CD4-positive, alpha-beta T cell (primary cell): ENCODE results near the gene PUS7L. TPM values are rescaled to one million over a fixed set of nuclear protein-coding genes. Genes with fewer than 3 reads are reported as not detected.
A peak's percentile ranks its signal among the peaks of the same experiment; 100 is the strongest.

Source experiments
- ATAC-seq: fragments of 200-7000 bp; cut with Tn5 transposase; one replicate; pipeline ENCODE4 v1.10.0; 2022; ENCODE audit warnings: mild to moderate bottlenecking; ENCODE audit not compliant: poor library complexity
- CTCF ChIA-PET: fragments of 350-600 bp; sonication (Branson Sonifier 250); formaldehyde crosslinking; loops from one replicate; lab custom pipeline; 2021; ENCODE audit warnings: antibody characterized with exemption, inconsistent platforms; lab: Charles Lee
- POLR2A ChIA-PET: fragments of 350-600 bp; sonication (Branson Sonifier 250); formaldehyde crosslinking; loops from one replicate; lab custom pipeline; 2021; ENCODE audit warnings: antibody characterized with exemption, inconsistent platforms; lab: Charles Lee
- DNase-seq, 14 experiments: peaks; one replicate each; pipeline ENCODE4 v3.0.0-alpha.2; 2013 to 2020; ENCODE audit warnings: mixed read lengths in 2 of 14
- H3K27ac ChIP-seq, 2 donors: one replicate each; pipeline versions ENCODE4 v1.5.1 to v1.7.0; 2013; ENCODE audit warnings: low read length in 2 of 2, low read depth in 1 of 2, mild to moderate bottlenecking in 1 of 2
- H3K27me3 ChIP-seq, 2 experiments: 1 replicate in 1 of 2; 2 replicates in 1 of 2; pipeline versions ENCODE4 v1.6.1 to v1.7.0; 2013; ENCODE audit warnings: low read length in 2 of 2, control low read depth in 1 of 2, mild to moderate bottlenecking in 1 of 2, moderate library complexity in 1 of 2; ENCODE audit not compliant: insufficient read depth in 2 of 2, control insufficient read depth in 1 of 2
- H3K36me3 ChIP-seq: one replicate; pipeline ENCODE4 v1.6.1; 2013; ENCODE audit warnings: low read length, control low read depth; ENCODE audit not compliant: insufficient read depth
- H3K4me1 ChIP-seq: one replicate; pipeline ENCODE4 v1.6.1; 2013; ENCODE audit warnings: low read length, control low read depth; ENCODE audit not compliant: insufficient read depth
- H3K4me3 ChIP-seq: one replicate; pipeline ENCODE4 v1.5.1; 2013; ENCODE audit warnings: mild to moderate bottlenecking, low read length, moderate library complexity
- H3K9me3 ChIP-seq, 2 experiments: 1 replicate in 1 of 2; 2 replicates in 1 of 2; pipeline versions ENCODE4 v1.6.1 to v1.7.0; 2013; ENCODE audit warnings: low read length in 2 of 2, mild to moderate bottlenecking in 2 of 2, control low read depth in 1 of 2, moderate library complexity in 1 of 2; ENCODE audit not compliant: control insufficient read depth in 1 of 2, insufficient read depth in 1 of 2
- H3K27ac Mint-ChIP-seq: one replicate; pipeline ENCODE4 v1.8.0; 2020; ENCODE audit warnings: mixed read lengths
- H3K27me3 Mint-ChIP-seq: one replicate; pipeline ENCODE4 v1.8.0; 2021; ENCODE audit warnings: mixed read lengths
- H3K36me3 Mint-ChIP-seq: one replicate; pipeline ENCODE4 v1.8.0; 2021; ENCODE audit warnings: low read depth, mixed read lengths
- H3K4me1 Mint-ChIP-seq: one replicate; pipeline ENCODE4 v1.8.0; 2021; ENCODE audit warnings: low read depth, mixed read lengths
- H3K4me3 Mint-ChIP-seq: one replicate; pipeline ENCODE4 v1.8.0; 2020; ENCODE audit warnings: mild to moderate bottlenecking, mixed read lengths
- H3K9me3 Mint-ChIP-seq: one replicate; pipeline ENCODE4 v1.8.0; 2020; ENCODE audit warnings: mixed read lengths
- CTCF ChIP-seq: fragments of 200-600 bp; IDR thresholded peaks from one replicate; pipeline ENCODE4 v1.8.0; 2022; ENCODE audit warnings: antibody characterized with exemption, mild to moderate bottlenecking
- intact Hi-C, 2 experiments: fragments of 100-400 bp; cut with DNase I in 1 of 2; cut with micrococcal nuclease in 1 of 2; formaldehyde crosslinking; loops; one replicate each; pipeline versions ENCODE4 v1.15.1 to v1.9.0; 2023 to 2025; cut with DNase I, micrococcal nuclease
- total RNA-seq, 174 experiments: library from RNA in 2 of 174; stranded (reverse) in 2 of 174; gene quantifications; one replicate each; pipeline ENCODE4 v1.2.3 and lab custom pipeline; 2021 to 2026

The PUS7L gene
- total RNA-seq, 2 experiments from 2014 or later = 10.9 to 15.3 TPM

- H3K27me3 ChIP-seq = no peaks in the 10 kb centered on the region
- no peak overlapping the region for H3K4me3 ChIP-seq
- H3K36me3 ChIP-seq = peaks cover 20% of the 10 kb centered on the region
- peaks cover 20% of the 10 kb centered on the region for H3K4me1 ChIP-seq
- no peak overlapping the region for H3K4me3 Mint-ChIP-seq
- ChIA-PET POLR2A (no interaction called here), CTCF (no interaction called here)
- TF ChIP-seq CTCF = no peak
- intact Hi-C loops = no loop called here
- H3K27ac Mint-ChIP-seq = no peak overlapping the region
- DNase-seq = no peak
- H3K4me1 Mint-ChIP-seq = peaks cover 54% of the 10 kb centered on the region
- ATAC-seq = no peak
- peaks cover 15% of the 10 kb centered on the region for H3K36me3 Mint-ChIP-seq
- H3K9me3 ChIP-seq = no peaks in the 10 kb centered on the region
- H3K27ac ChIP-seq = no peak overlapping the region
- H3K27me3 Mint-ChIP-seq = no peaks in the 10 kb centered on the region
- no peaks in the 10 kb centered on the region for H3K9me3 Mint-ChIP-seq
Measured at GRCh38 chr12:43764528-43764927, 5.9 kb upstream of the PUS7L start.

DNA sequence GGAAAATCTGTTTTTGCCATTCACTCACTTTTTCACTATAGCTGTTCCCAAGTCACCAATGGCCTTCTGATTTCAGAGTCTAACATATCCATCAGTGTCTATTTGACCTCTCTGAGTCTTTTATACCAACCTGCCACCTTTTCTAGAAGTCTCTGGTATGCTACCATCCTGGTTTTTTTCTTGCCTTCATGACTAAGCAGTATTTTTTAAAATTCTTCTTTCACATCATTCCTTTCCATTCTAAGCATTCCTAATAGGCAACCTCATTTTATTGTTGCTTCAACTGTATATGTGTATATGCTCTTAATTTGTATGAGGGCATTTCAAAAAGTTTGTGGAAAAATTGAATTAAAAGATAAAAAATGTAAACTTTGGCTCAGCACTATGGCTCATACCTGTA lies 5.2 kb upstream of the PUS7L start:
- Histone ChIP-seq H3K4me1 (peaks cover 23% of the 10 kb centered on the region), H3K4me3 (no peak overlapping the region), H3K36me3 (peaks cover 14% of the 10 kb centered on the region), H3K27me3 (no peaks in the 10 kb centered on the region), H3K27ac (no peak overlapping the region), H3K9me3 (no peaks in the 10 kb centered on the region)
- no peak for ATAC-seq
- ChIA-PET CTCF (no interaction called here), POLR2A (interaction anchor here (6.4 kb wide), 1 partner anchor 43 kb away, joined by 90 read pairs; the partner anchor contains the start of gene TWF1)
- H3K4me1 Mint-ChIP-seq = peaks cover 57% of the 10 kb centered on the region
- intact Hi-C loops = no loop called here
- no peak for TF ChIP-seq CTCF
- no peak for DNase-seq
- H3K27ac Mint-ChIP-seq = peak overlapping the region; percentile 17
- no peaks in the 10 kb centered on the region for H3K27me3 Mint-ChIP-seq
- no peaks in the 10 kb centered on the region for H3K9me3 Mint-ChIP-seq
- peaks cover 19% of the 10 kb centered on the region for H3K36me3 Mint-ChIP-seq
- H3K4me3 Mint-ChIP-seq = peak overlapping the region; percentile 43

GRCh38 chr12:43762596-43762995 lies 4.0 kb upstream of the PUS7L start:
- TF ChIP-seq CTCF = no peak
- ChIA-PET POLR2A (interaction anchor here (6.4 kb wide), 1 partner anchor 44 kb away, joined by 90 read pairs; the partner anchor contains the start of gene TWF1), CTCF (interaction anchor here (0.9 kb wide), 1 partner anchor 43 kb away, joined by 4 read pairs; the partner anchor contains the start of gene TWF1)
- no peaks in the 10 kb centered on the region for H3K9me3 Mint-ChIP-seq
- H3K27me3 ChIP-seq = no peaks in the 10 kb centered on the region
- intact Hi-C loops = no loop called here
- no peaks in the 10 kb centered on the region for H3K27me3 Mint-ChIP-seq
- no peak for ATAC-seq
- no peaks in the 10 kb centered on the region for H3K9me3 ChIP-seq
- H3K4me1 ChIP-seq = peaks cover 32% of the 10 kb centered on the region
- no peak overlapping the region for H3K27ac ChIP-seq
- no peak for DNase-seq
- peaks cover 31% of the 10 kb centered on the region for H3K36me3 Mint-ChIP-seq
- peak overlapping the region; percentile 57 for H3K4me3 Mint-ChIP-seq
- H3K4me3 ChIP-seq = no peak overlapping the region
- H3K36me3 ChIP-seq = peaks cover 12% of the 10 kb centered on the region
- H3K27ac Mint-ChIP-seq = peak overlapping the region; percentile 100
- H3K4me1 Mint-ChIP-seq = peaks cover 58% of the 10 kb centered on the region
